HS-5 (cell line): Measurements from ENCODE around the gene PRKCA.
"Not testable (repeated sequence)": the region's sequence is repeated elsewhere in the genome, so short reads cannot be mapped to it uniquely, and the experiment has no call there.

Experiments used
- DNase-seq: peaks from one replicate; pipeline ENCODE4 v3.0.0-alpha.2; 2012; ENCODE audit warnings: low read depth

Gene PRKCA

GRCh38 chr17:66715076-66715675 lies 412.8 kb downstream of the PRKCA start:
- DNase-seq: no peak

- peak; percentile 11 for DNase-seq
Measured at GRCh38 chr17:66715745-66716156, 413.3 kb downstream of the PRKCA start.

- DNase-seq: no peak
Measured at GRCh38 chr17:66716236-66717026, 414.0 kb downstream of the PRKCA start.

- DNase-seq: no peak
Measured at GRCh38 chr17:66717641-66718058, 415.2 kb downstream of the PRKCA start.

GRCh38 chr17:66720027-66720426 lies 417.6 kb downstream of the PRKCA start:
- no peak for DNase-seq

GRCh38 chr17:66720567-66720966 lies 418.2 kb downstream of the PRKCA start:
- no peak for DNase-seq

- no peak for DNase-seq
Measured at GRCh38 chr17:66722341-66722740, 419.9 kb downstream of the PRKCA start.

- no peak for DNase-seq
Measured at GRCh38 chr17:66724581-66725341, 422.3 kb downstream of the PRKCA start.

GRCh38 chr17:66725438-66725837 lies 423.0 kb downstream of the PRKCA start:
- not testable (repeated sequence) for DNase-seq

- no peak for DNase-seq
Measured at GRCh38 chr17:66725956-66726355, 423.5 kb downstream of the PRKCA start.

GRCh38 chr17:66726371-66726770 lies 424.0 kb downstream of the PRKCA start:
- DNase-seq: no peak

- DNase-seq: no peak
Measured at GRCh38 chr17:66726846-66727245, 424.4 kb downstream of the PRKCA start.

- no peak for DNase-seq
Measured at GRCh38 chr17:66727634-66728570, 425.5 kb downstream of the PRKCA start.

- no peak for DNase-seq
Measured at GRCh38 chr17:66730461-66730923, 428.1 kb downstream of the PRKCA start.

GRCh38 chr17:66733759-66734158 lies 431.3 kb downstream of the PRKCA start:
- DNase-seq: no peak

- DNase-seq: no peak
Measured at GRCh38 chr17:66734186-66734943, 432.0 kb downstream of the PRKCA start.

- DNase-seq: no peak
Measured at GRCh38 chr17:66737524-66737923, 435.1 kb downstream of the PRKCA start.

- no peak for DNase-seq
Measured at GRCh38 chr17:66738301-66738700, 435.9 kb downstream of the PRKCA start.

- DNase-seq: no peak
Measured at GRCh38 chr17:66739553-66739952, 437.1 kb downstream of the PRKCA start.

GRCh38 chr17:66740226-66740625 lies 437.8 kb downstream of the PRKCA start:
- no peak for DNase-seq

- no peak for DNase-seq
Measured at GRCh38 chr17:66743511-66743910, 441.1 kb downstream of the PRKCA start.
